HepG2 (cell line): ENCODE data around the gene SRP9. TPM values are rescaled to one million over a fixed set of nuclear protein-coding genes. Genes with fewer than 3 reads are reported as not detected.

Source experiments
- ATAC-seq: fragments of 200-7000 bp; cut with Tn5 transposase; 3 replicates; pipeline ENCODE4 v1.9.1; 2020; ENCODE audit warnings: mild to moderate bottlenecking, moderate library complexity
- BruUV-seq: library from RNA; stranded (reverse); fragments of 400-500 nt; replicated peaks from 2 replicates; lab custom pipeline; 2021; lab: Mats Ljungman, UMichigan
- CTCF ChIA-PET: fragments of 300-600 bp; formaldehyde crosslinking; extraction: SDS; loops from one replicate; lab custom pipeline; 2021; ENCODE audit warnings: low total read pairs, inconsistent platforms, low intra/inter-chr PET ratio; lab: Yijun Ruan, JAX
- POLR2A ChIA-PET: fragments of 350-600 bp; sonication (Branson Sonifier 250); formaldehyde crosslinking; loops from one replicate; lab custom pipeline; 2020; ENCODE audit warnings: antibody characterized with exemption, inconsistent platforms; lab: Yijun Ruan, JAX
- DNase-seq: peaks from one replicate; pipeline ENCODE4 v3.0.0-alpha.2; 2015; ENCODE audit warnings: low spot score
- FAIRE-seq: peaks from 3 replicates; lab custom pipeline; 2011; peaks lifted over from hg19 to GRCh38; lab: Jason Lieb, UNC
- H2AFZ ChIP-seq: one replicate; pipeline ENCODE4 v1.6.1; 2011; ENCODE audit warnings: low read length, inconsistent platforms
- H3K27ac ChIP-seq: fragments of 300-600 bp; 3 replicates; pipeline ENCODE4 v1.8.0; 2011; ENCODE audit warnings: mixed run types, mild to moderate bottlenecking, mixed read lengths, low read length, inconsistent platforms; ENCODE audit not compliant: insufficient read depth; ENCODE audit errors: extremely low read length
- H3K27me3 ChIP-seq, 2 experiments: fragments of 200-600 bp in 1 of 2; 2 replicates in 1 of 2; 3 replicates in 1 of 2; pipeline versions ENCODE4 v1.6.0 to v1.8.0; 2011; ENCODE audit warnings: low read length in 2 of 2, mild to moderate bottlenecking in 2 of 2, moderate library complexity in 2 of 2, inconsistent platforms in 1 of 2; ENCODE audit not compliant: insufficient read depth in 2 of 2, control insufficient read depth in 1 of 2
- H3K36me3 ChIP-seq, 2 experiments: fragments of 200-600 bp in 1 of 2; replicated peaks in 1 of 2; 2 replicates in 1 of 2; 3 replicates in 1 of 2; pipeline versions ENCODE4 v1.5.1 to v1.8.0; 2011; ENCODE audit warnings: low read length in 2 of 2, inconsistent platforms in 1 of 2; ENCODE audit not compliant: insufficient read depth in 2 of 2, control insufficient read depth in 1 of 2
- H3K4me1 ChIP-seq: 2 replicates; pipeline ENCODE4 v1.5.1; 2012; ENCODE audit warnings: low read length, inconsistent platforms; ENCODE audit not compliant: insufficient read depth
- H3K4me2 ChIP-seq: 2 replicates; pipeline ENCODE4 v1.6.0; 2011; ENCODE audit warnings: low read depth, low read length, inconsistent platforms
- H3K4me3 ChIP-seq, 3 experiments: fragments of 200-600 bp in 1 of 3; sonication (generic), shearing (Covaris generic) in 1 of 3; replicated peaks in 1 of 3; 2 replicates each; pipeline ENCODE4 v1.5.1; 2011 to 2016; ENCODE audit warnings: low read length in 3 of 3, inconsistent platforms in 2 of 3, low read depth in 2 of 3, mild to moderate bottlenecking in 2 of 3, control low read depth in 1 of 3, mixed read lengths in 1 of 3; ENCODE audit not compliant: insufficient read depth in 1 of 3
- H3K79me2 ChIP-seq: one replicate; pipeline ENCODE4 v1.6.1; 2011; ENCODE audit warnings: low read length, inconsistent platforms; ENCODE audit not compliant: insufficient read depth
- H3K9ac ChIP-seq: 2 replicates; pipeline ENCODE4 v1.6.0; 2011; ENCODE audit warnings: mild to moderate bottlenecking, low read depth, low read length, inconsistent platforms; ENCODE audit not compliant: insufficient read depth
- H3K9me3 ChIP-seq: 2 replicates; pipeline ENCODE4 v1.5.1; 2012; ENCODE audit warnings: mild to moderate bottlenecking, low read length
- H4K20me1 ChIP-seq: 2 replicates; pipeline ENCODE4 v1.6.0; 2011; ENCODE audit warnings: inconsistent platforms, mild to moderate bottlenecking, low read length, moderate library complexity; ENCODE audit not compliant: insufficient read depth
- E2F5 ChIP-seq: sonication (generic); formaldehyde crosslinking; conservative IDR thresholded peaks from 2 replicates; pipeline ENCODE4 v1.4.0; 2020; ENCODE audit warnings: missing genetic modification reagents
- ETV6 ChIP-seq: sonication (generic); formaldehyde crosslinking; conservative IDR thresholded peaks from 2 replicates; pipeline ENCODE4 v1.4.0; 2020; ENCODE audit warnings: missing genetic modification reagents
- HNF4A ChIP-seq: sonication (generic); formaldehyde crosslinking; IDR thresholded peaks from 2 replicates; pipeline ENCODE4 v1.4.0; 2020; ENCODE audit warnings: missing genetic modification reagents
- HNRNPK ChIP-seq: fragments of 200-400 bp; formaldehyde crosslinking; IDR thresholded peaks from 2 replicates; pipeline ENCODE4 v1.6.1; 2018; ENCODE audit warnings: low read length, low read depth, moderate library complexity, mild to moderate bottlenecking; ENCODE audit not compliant: poor library complexity, severe bottlenecking
- KDM1A ChIP-seq: IDR thresholded peaks from 2 replicates; pipeline ENCODE4 v1.6.1; 2016; ENCODE audit warnings: missing compliant biosample characterization
- NCOA2 ChIP-seq: sonication (generic); formaldehyde crosslinking; IDR thresholded peaks from 2 replicates; pipeline ENCODE4 v1.8.0; 2022; ENCODE audit warnings: inconsistent platforms
- NR2F1 ChIP-seq, 2 experiments: fragments of 450-650 bp in 1 of 2; formaldehyde crosslinking in 1 of 2; IDR thresholded peaks; 2 replicates each; pipeline versions ENCODE4 v1.5.0 to v1.6.1; 2016 to 2020; ENCODE audit warnings: mild to moderate bottlenecking in 1 of 2, missing compliant biosample characterization in 1 of 2, missing genetic modification reagents in 1 of 2, moderate library complexity in 1 of 2
- PATZ1 ChIP-seq: sonication (generic); formaldehyde crosslinking; IDR thresholded peaks from 2 replicates; pipeline ENCODE4 v1.4.0; 2020; ENCODE audit warnings: missing genetic modification reagents
- RCOR2 ChIP-seq: IDR thresholded peaks from 2 replicates; pipeline ENCODE4 v1.6.1; 2016; ENCODE audit warnings: missing biosample characterization, missing genetic modification reagents
- SALL1 ChIP-seq: sonication (generic); formaldehyde crosslinking; IDR thresholded peaks from 2 replicates; pipeline ENCODE4 v1.8.0; 2022; ENCODE audit warnings: mild to moderate bottlenecking, missing genetic modification reagents
- SOX5 ChIP-seq: IDR thresholded peaks from 2 replicates; pipeline ENCODE4 v1.6.1; 2016; ENCODE audit warnings: borderline replicate concordance
- THRA ChIP-seq: sonication (generic); formaldehyde crosslinking; IDR thresholded peaks from 2 replicates; pipeline ENCODE4 v1.4.0; 2020; ENCODE audit warnings: missing genetic modification reagents, borderline replicate concordance
- ZBTB26 ChIP-seq: IDR thresholded peaks from 2 replicates; pipeline ENCODE4 v1.6.1; 2016; ENCODE audit warnings: missing compliant biosample characterization, missing genetic modification reagents, borderline replicate concordance
- ZBTB33 ChIP-seq: sonication (generic); formaldehyde crosslinking; IDR thresholded peaks from 2 replicates; pipeline ENCODE4 v1.4.0; 2020; ENCODE audit warnings: missing genetic modification reagents
- ZNF543 ChIP-seq: sonication (generic); formaldehyde crosslinking; IDR thresholded peaks from 2 replicates; pipeline ENCODE4 v1.4.0; 2020; ENCODE audit warnings: mild to moderate bottlenecking, missing genetic modification reagents
- WGBS: methylation state at CpG from one replicate; pipeline ENCODE4 v1.1.6; 2017; ENCODE audit warnings: low lambda C conversion rate; 5-methylcytosine and 5-hydroxymethylcytosine counted together
- in situ Hi-C: cut with HindIII; loops from 2 replicates; pipeline ENCODE4 v1.10.0; 2017; ENCODE audit warnings: low pct_unique_long_range_greater_than_20kb; ENCODE audit not compliant: extremely low pct_ligation_motif_present
- intact Hi-C: fragments of 100-400 bp; cut with micrococcal nuclease; formaldehyde crosslinking; loops from one replicate; pipeline ENCODE4 v1.10.0; 2022; ENCODE audit not compliant: unreplicated experiment
- polyA plus RNA-seq, 8 experiments: library from polyadenylated mRNA; depleted of rRNA in 3 of 8; stranded (reverse) in 7 of 8; unstranded in 1 of 8; fragments of >200 nt; fragmentation: Illumina TruSeq in 4 of 8; extraction: Trizol in 4 of 8; gene quantifications; 2 replicates each; pipeline versions ENCODE4 v1.2.1 to v1.2.3, GENCODE V29; 2011 to 2016; ENCODE audit warnings: low read depth in 4 of 8, missing spikeins in 1 of 8, mixed read lengths in 1 of 8; ENCODE audit not compliant: insufficient read depth in 1 of 8
- total RNA-seq, 5 experiments: library from RNA; depleted of rRNA; stranded (reverse); fragments of >200 nt; fragmentation: Illumina TruSeq; extraction: Trizol; gene quantifications; 2 replicates each; pipeline ENCODE4 v1.2.3, GENCODE V29; 2016; ENCODE audit warnings: low read depth in 1 of 5

Gene SRP9
- total and polyA plus RNA-seq, 2 of the 13 experiments (the other 11 are each of a cell fraction or from before 2014, with no cell fraction given) = 251 to 307 TPM

- BruUV-seq = no TSS peak
- no peak overlapping the region for H3K9ac ChIP-seq
- in situ Hi-C loops (loop anchor here (5.0 kb wide), 1 partner anchor 293 kb away; no protein-coding TSS in a partner anchor), intact Hi-C loops (loop anchor here (5.0 to 10.0 kb wide), 3 partner anchors 33 to 204 kb away; no protein-coding TSS in a partner anchor)
- no peak overlapping the region for H2AFZ ChIP-seq
- ChIA-PET POLR2A (interaction anchor here (0.8 to 5.4 kb wide), 6 partner anchors 24 to 118 kb away, joined by 4 to 33 read pairs (median 8); partner anchors contain the start of gene ENAH), CTCF (interaction anchor here (2.1 kb wide), 1 partner anchor 296 kb away, joined by 6 read pairs; no protein-coding TSS in a partner anchor)
- peak; percentile 48 for DNase-seq
- H3K4me2 ChIP-seq = peak overlapping the region; percentile 32; the same call in 1 of the 2 replicates
- H3K4me3 ChIP-seq = 0 out of 6 replicates have a peak overlapping the region, but pooled peaks of 1 of the 3 experiments have one; percentile 1
- no peaks in the 10 kb centered on the region for H3K9me3 ChIP-seq
- no peaks in the 10 kb centered on the region for H3K27me3 ChIP-seq
- H3K27ac ChIP-seq = peak overlapping the region; percentile 45
- H3K79me2 ChIP-seq = no peaks in the 10 kb centered on the region
- peak; percentile 22; the same call in 2 of the 3 replicates for ATAC-seq
- H3K36me3 ChIP-seq = no peaks in the 10 kb centered on the region
- H4K20me1 ChIP-seq = no peaks in the 10 kb centered on the region
- H3K4me1 ChIP-seq = peaks cover 87% of the 10 kb centered on the region
- FAIRE-seq = peak; percentile 71
- 57% methylated on average over 11 of the region's 11 CpGs for WGBS
- TF ChIP-seq KDM1A (CRISPR knock-in tag) (no peak), SALL1 (CRISPR knock-in tag) (peak; percentile 56), RCOR2 (CRISPR knock-in tag) (0 out of 2 replicates have a peak, but pooled peaks have one; percentile 37), NCOA2 (peak; percentile 50), ZBTB33 (CRISPR knock-in tag) (no peak), NR2F1 (CRISPR knock-in tag; IDR thresholded peaks at IDR 0.05) (peak; percentile 36 to 58; a peak in 2 of 4 replicates), THRA (CRISPR knock-in tag) (peak; percentile 97), HNRNPK (peak; percentile 37), PATZ1 (CRISPR knock-in tag) (peak; percentile 39; the same call in 1 of the 2 replicates), HNF4A (peak; percentile 86), E2F5 (CRISPR knock-in tag) (no peak), ETV6 (CRISPR knock-in tag) (no peak), SOX5 (CRISPR knock-in tag) (no peak), ZBTB26 (CRISPR knock-in tag) (peak; percentile 73; the same call in 1 of the 2 replicates), ZNF543 (CRISPR knock-in tag) (no peak)
These were observed 6.9 kb upstream of the SRP9 start for GRCh38 chr1:225770561-225771248.
